ENCODE results near the gene KSR2. TPM values are rescaled to one million over a fixed set of nuclear protein-coding genes. Genes with fewer than 3 reads are reported as not detected.

The KSR2 gene
- total RNA-seq, 4 donors from 2014 or later, result 0.32 to 7.0 (median 0.60) TPM

DNA sequence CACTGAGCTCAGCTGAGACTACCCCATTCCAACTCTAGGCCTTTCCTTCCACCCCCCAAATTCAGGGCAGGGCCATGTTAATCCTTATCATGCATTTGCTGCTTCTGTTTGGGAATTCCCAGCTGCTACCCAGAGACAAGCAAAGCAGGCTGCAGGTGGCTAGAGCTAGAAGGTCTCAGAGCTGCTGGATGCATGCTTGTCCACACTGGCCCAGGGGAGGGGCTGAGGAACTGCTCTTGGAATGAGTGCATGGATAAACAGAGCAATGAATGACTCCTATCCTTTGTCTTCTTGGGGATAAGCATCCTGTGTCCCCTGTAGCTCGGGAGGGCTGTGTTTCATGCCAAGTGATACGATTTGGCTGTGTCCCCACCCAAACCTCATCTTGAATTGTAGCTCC is 470.5 kb downstream of the KSR2 start:
- H3K27me3 ChIP-seq, result no peaks in the 10 kb centered on the region
- WGBS, 2 donors (ENCODE audit: low coverage in 1 of 2), result 58% methylated on average over 2 of the region's 2 CpGs; no CpG with 5 or more reads in 1 of the 2 donors
- H3K4me1 ChIP-seq, result no peaks in the 10 kb centered on the region
- no peak overlapping the region for H3K4me3 ChIP-seq
- no peaks in the 10 kb centered on the region for H3K36me3 ChIP-seq
- intact Hi-C loops (cut with DNase I; ENCODE audit: low total_unique reads), result no loop called here
- H3K27ac ChIP-seq, result no peak overlapping the region
- DNase-seq, result no peak
- TF ChIP-seq CTCF (IDR thresholded peaks at IDR 0.05), result no peak
- no peak for TF ChIP-seq EP300 (IDR thresholded peaks at IDR 0.05; ENCODE audit: low read depth)
- no peak for TF ChIP-seq POLR2A (IDR thresholded peaks at IDR 0.05)
- TF ChIP-seq POLR2AphosphoS5 (IDR thresholded peaks at IDR 0.05), result no peak
- H3K9me3 ChIP-seq, result no peaks in the 10 kb centered on the region
- in situ Hi-C loops (cut with MboI; ENCODE audit: low pct_ligation_motif_present in 1 of 4, low pct_unique_long_range_greater_than_20kb in 1 of 4, low sequenced_read_pairs in 3 of 4), result no loop called here

DNA sequence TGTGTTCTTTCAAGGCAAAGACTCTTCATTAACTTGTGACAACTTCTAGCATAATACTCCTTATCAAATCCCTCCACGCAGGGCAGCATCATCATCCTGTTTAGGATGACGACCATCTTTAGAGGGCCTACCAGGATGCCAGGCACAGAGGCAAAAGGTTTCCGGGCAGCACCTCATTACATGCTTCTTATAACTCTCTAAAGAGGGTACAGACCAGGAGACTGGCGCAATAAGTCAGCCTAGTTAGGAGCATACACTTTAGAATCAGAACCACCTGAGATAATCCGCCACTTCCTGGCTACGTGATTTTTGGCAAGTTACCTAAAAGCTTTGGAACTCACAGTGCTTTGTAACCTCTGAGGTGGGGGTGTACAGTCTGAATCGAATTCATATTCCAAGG is 471.4 kb downstream of the KSR2 start:
- H3K27me3 ChIP-seq, result no peaks in the 10 kb centered on the region
- in situ Hi-C loops (cut with MboI; ENCODE audit: low pct_ligation_motif_present in 1 of 4, low pct_unique_long_range_greater_than_20kb in 1 of 4, low sequenced_read_pairs in 3 of 4) (no loop called here), intact Hi-C loops (cut with DNase I; ENCODE audit: low total_unique reads) (no loop called here)
- H3K4me1 ChIP-seq, result no peaks in the 10 kb centered on the region
- TF ChIP-seq EP300 (IDR thresholded peaks at IDR 0.05; ENCODE audit: low read depth) (no peak), POLR2A (IDR thresholded peaks at IDR 0.05) (no peak), POLR2AphosphoS5 (IDR thresholded peaks at IDR 0.05) (no peak), CTCF (IDR thresholded peaks at IDR 0.05) (no peak)
- 33 to 85% methylated on average over 1 to 7 of the region's 7 CpGs for WGBS, 2 donors (ENCODE audit: low coverage in 1 of 2)
- H3K9me3 ChIP-seq, result no peaks in the 10 kb centered on the region
- DNase-seq, result no peak
- no peak overlapping the region for H3K27ac ChIP-seq
- no peak overlapping the region for H3K4me3 ChIP-seq
- H3K36me3 ChIP-seq, result no peaks in the 10 kb centered on the region

GRCh38 chr12:117494833-117495655 is 473.7 kb downstream of the KSR2 start:
- no peaks in the 10 kb centered on the region for H3K36me3 ChIP-seq
- no peaks in the 10 kb centered on the region for H3K9me3 ChIP-seq
- intact Hi-C loops (cut with DNase I; ENCODE audit: low total_unique reads), result no loop called here
- 10 to 21% methylated on average over 7 to 8 of the region's 8 CpGs for WGBS, 2 donors (ENCODE audit: low coverage in 1 of 2)
- H3K4me1 ChIP-seq, result no peaks in the 10 kb centered on the region
- in situ Hi-C loops (cut with MboI; ENCODE audit: low pct_ligation_motif_present in 1 of 4, low pct_unique_long_range_greater_than_20kb in 1 of 4, low sequenced_read_pairs in 3 of 4), result no loop called here
- TF ChIP-seq EP300 (IDR thresholded peaks at IDR 0.05; ENCODE audit: low read depth), result no peak
- no peak for TF ChIP-seq POLR2A (IDR thresholded peaks at IDR 0.05)
- TF ChIP-seq CTCF (IDR thresholded peaks at IDR 0.05), result no peak
- no peak for TF ChIP-seq POLR2AphosphoS5 (IDR thresholded peaks at IDR 0.05)
- H3K27ac ChIP-seq, result no peak overlapping the region
- no peak overlapping the region for H3K4me3 ChIP-seq
- DNase-seq, result peak; percentile 9
- no peaks in the 10 kb centered on the region for H3K27me3 ChIP-seq

DNA sequence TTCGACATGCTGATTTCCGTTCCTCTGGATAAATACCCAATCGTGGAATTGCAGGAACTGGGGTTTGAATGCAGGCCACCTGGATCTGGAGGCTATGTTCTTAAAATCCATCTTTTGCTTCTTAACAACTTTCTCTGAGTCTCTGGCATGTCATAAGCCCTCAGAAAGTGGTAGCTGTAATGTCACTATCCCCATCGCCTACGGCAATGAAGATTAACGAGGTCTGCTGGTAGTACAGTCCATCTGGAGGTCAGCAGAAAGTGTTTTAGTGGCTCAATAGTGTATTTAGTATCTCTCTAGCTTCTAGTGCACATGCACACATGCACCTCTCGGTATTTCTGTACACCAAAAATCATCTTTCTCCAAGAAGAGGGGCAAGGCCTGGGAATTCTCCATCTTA is 477.1 kb downstream of the KSR2 start:
- H3K4me1 ChIP-seq, result no peaks in the 10 kb centered on the region
- no peak for TF ChIP-seq POLR2AphosphoS5 (IDR thresholded peaks at IDR 0.05)
- TF ChIP-seq CTCF (IDR thresholded peaks at IDR 0.05), result no peak
- no peak for TF ChIP-seq POLR2A (IDR thresholded peaks at IDR 0.05)
- no peak for TF ChIP-seq EP300 (IDR thresholded peaks at IDR 0.05; ENCODE audit: low read depth)
- H3K36me3 ChIP-seq, result no peaks in the 10 kb centered on the region
- in situ Hi-C loops (cut with MboI; ENCODE audit: low pct_ligation_motif_present in 1 of 4, low pct_unique_long_range_greater_than_20kb in 1 of 4, low sequenced_read_pairs in 3 of 4), result no loop called here
- DNase-seq, result no peak
- H3K9me3 ChIP-seq, result no peaks in the 10 kb centered on the region
- WGBS, 2 donors (ENCODE audit: low coverage in 1 of 2), result 73 to 89% methylated on average over 4 to 7 of the region's 7 CpGs
- H3K27ac ChIP-seq, result no peak overlapping the region
- no peaks in the 10 kb centered on the region for H3K27me3 ChIP-seq
- no peak overlapping the region for H3K4me3 ChIP-seq
- intact Hi-C loops (cut with DNase I; ENCODE audit: low total_unique reads), result no loop called here
